CD8-positive, alpha-beta memory T cell (primary cell): Measurements from ENCODE around the gene PPP2R2B. TPM values are rescaled to one million over a fixed set of nuclear protein-coding genes. Genes with fewer than 3 reads are reported as not detected.

Source experiments
- CTCF ChIA-PET: fragments of 350-600 bp; sonication (Branson Sonifier 250); formaldehyde crosslinking; loops from one replicate; lab custom pipeline; 2021; ENCODE audit warnings: antibody characterized with exemption; lab: Charles Lee
- POLR2A ChIA-PET: fragments of 350-600 bp; sonication (Branson Sonifier 250); formaldehyde crosslinking; loops from one replicate; lab custom pipeline; 2021; ENCODE audit warnings: antibody characterized with exemption; lab: Charles Lee
- DNase-seq, 5 donors: peaks; one replicate each; pipeline versions ENCODE4 v3.0.0 to v3.0.0-alpha.2; 2020 to 2022; ENCODE audit warnings: mixed read lengths in 1 of 5
- H3K27ac ChIP-seq: one replicate; pipeline ENCODE4 v1.7.0; 2013; ENCODE audit warnings: low read depth, mild to moderate bottlenecking, low read length, moderate library complexity
- H3K27me3 ChIP-seq: 2 replicates; pipeline ENCODE4 v1.7.0; 2013; ENCODE audit warnings: low read length, mild to moderate bottlenecking; ENCODE audit not compliant: insufficient read depth, poor library complexity, severe bottlenecking
- H3K36me3 ChIP-seq: 2 replicates; pipeline ENCODE4 v1.7.0; 2013; ENCODE audit warnings: mild to moderate bottlenecking, low read length, moderate library complexity; ENCODE audit not compliant: insufficient read depth
- H3K4me1 ChIP-seq: 2 replicates; pipeline ENCODE4 v1.7.0; 2013; ENCODE audit warnings: mild to moderate bottlenecking, low read length, moderate library complexity; ENCODE audit not compliant: insufficient read depth
- H3K4me3 ChIP-seq: 2 replicates; pipeline ENCODE4 v1.7.0; 2013; ENCODE audit warnings: mild to moderate bottlenecking, low read length
- H3K9me3 ChIP-seq: 2 replicates; pipeline ENCODE4 v1.7.0; 2013; ENCODE audit warnings: mild to moderate bottlenecking, low read length
- H3K27ac Mint-ChIP-seq, 8 donors: one replicate each; pipeline ENCODE4 v1.8.0; 2020 to 2021; ENCODE audit warnings: mixed read lengths in 8 of 8, mild to moderate bottlenecking in 6 of 8, inconsistent platforms in 3 of 8, moderate library complexity in 3 of 8
- H3K27me3 Mint-ChIP-seq, 2 donors: one replicate each; pipeline ENCODE4 v1.8.0; 2020 to 2021; ENCODE audit warnings: mixed read lengths in 2 of 2, mild to moderate bottlenecking in 1 of 2, moderate library complexity in 1 of 2
- H3K36me3 Mint-ChIP-seq, 3 donors: one replicate each; pipeline ENCODE4 v1.8.0; 2020 to 2021; ENCODE audit warnings: mixed read lengths in 3 of 3, inconsistent platforms in 1 of 3, mild to moderate bottlenecking in 1 of 3
- H3K4me1 Mint-ChIP-seq, 3 donors: one replicate each; pipeline ENCODE4 v1.8.0; 2020 to 2021; ENCODE audit warnings: mixed read lengths in 3 of 3, inconsistent platforms in 1 of 3, mild to moderate bottlenecking in 1 of 3
- H3K4me3 Mint-ChIP-seq, 7 donors: one replicate each; pipeline ENCODE4 v1.8.0; 2020 to 2021; ENCODE audit warnings: mixed read lengths in 7 of 7, mild to moderate bottlenecking in 6 of 7, moderate library complexity in 4 of 7, inconsistent platforms in 2 of 7
- H3K9me3 Mint-ChIP-seq, 5 donors: one replicate each; pipeline ENCODE4 v1.8.0; 2020 to 2022; ENCODE audit warnings: mixed read lengths in 5 of 5, mild to moderate bottlenecking in 3 of 5, moderate library complexity in 2 of 5, inconsistent platforms in 1 of 5
- polyA plus RNA-seq: library from polyadenylated mRNA; unstranded; fragments of 300-500 nt; fragmentation: Illumina TruSeq; gene quantifications from one replicate; pipeline ENCODE4 v1.2.3, GENCODE V29; 2021
- total RNA-seq, 2 experiments: library from RNA; stranded (reverse); gene quantifications; one replicate each; pipeline ENCODE4 v1.2.3, GENCODE V29; 2021

PPP2R2B gene
- total and polyA plus RNA-seq, 3 experiments from 2014 or later = 2.3 to 29.7 (median 4.2) TPM

DNA sequence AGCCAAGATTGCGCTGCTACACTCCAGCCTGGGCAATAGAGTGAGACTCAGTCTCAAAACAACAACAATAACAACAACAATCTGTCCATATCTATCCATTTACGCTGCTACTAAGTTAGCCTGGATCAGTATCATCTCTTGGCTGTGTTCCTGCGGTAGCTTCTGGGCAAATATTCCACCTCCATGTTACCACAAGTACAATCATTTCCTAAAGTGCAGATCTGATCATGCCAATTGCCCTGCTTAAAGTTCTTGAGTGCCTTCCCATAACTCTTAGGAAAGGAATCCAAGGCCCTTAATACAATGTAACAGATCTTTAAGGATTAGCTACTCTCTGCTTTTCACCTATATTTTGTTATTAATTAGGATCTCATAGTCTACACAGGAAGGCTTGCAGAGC, 15.4 kb upstream of the PPP2R2B start:
- Mint-ChIP-seq H3K4me1 (peaks cover 34 to 41% (median 39%) of the 10 kb centered on the region in 3 donors), H3K27me3 (no peaks in the 10 kb centered on the region), H3K4me3 (no peak overlapping the region), H3K9me3 (no peaks in the 10 kb centered on the region), H3K27ac (no peak overlapping the region), H3K36me3 (peaks cover 0 to 7% (median 0%) of the 10 kb centered on the region in 3 donors)
- no peak for DNase-seq
- Histone ChIP-seq H3K9me3 (no peaks in the 10 kb centered on the region), H3K27ac (no peak overlapping the region), H3K4me1 (peaks cover 6% of the 10 kb centered on the region), H3K36me3 (no peaks in the 10 kb centered on the region), H3K27me3 (no peaks in the 10 kb centered on the region), H3K4me3 (no peak overlapping the region)
- ChIA-PET POLR2A (no interaction called here), CTCF (interaction anchor here (0.9 kb wide), 1 partner anchor 14 kb away, joined by 3 read pairs; no protein-coding TSS in a partner anchor)

GRCh38 chr5:146892231-146892630, 13.7 kb upstream of the PPP2R2B start:
- Histone ChIP-seq H3K9me3 (no peaks in the 10 kb centered on the region), H3K27ac (no peak overlapping the region), H3K27me3 (no peaks in the 10 kb centered on the region), H3K4me1 (peaks cover 6% of the 10 kb centered on the region), H3K4me3 (no peak overlapping the region), H3K36me3 (no peaks in the 10 kb centered on the region)
- DNase-seq = no peak
- Mint-ChIP-seq H3K4me1 (peaks cover 34 to 41% (median 39%) of the 10 kb centered on the region in 3 donors), H3K4me3 (no peak overlapping the region), H3K9me3 (no peaks in the 10 kb centered on the region), H3K27me3 (no peaks in the 10 kb centered on the region), H3K27ac (peak overlapping the region in 1 of 8 donors; percentile 7), H3K36me3 (peaks cover 0 to 4% (median 0%) of the 10 kb centered on the region in 3 donors)
- ChIA-PET POLR2A (interaction anchor here (1.8 kb wide), 1 partner anchor 9 kb away, joined by 4 read pairs; no protein-coding TSS in a partner anchor), CTCF (no interaction called here)

DNA sequence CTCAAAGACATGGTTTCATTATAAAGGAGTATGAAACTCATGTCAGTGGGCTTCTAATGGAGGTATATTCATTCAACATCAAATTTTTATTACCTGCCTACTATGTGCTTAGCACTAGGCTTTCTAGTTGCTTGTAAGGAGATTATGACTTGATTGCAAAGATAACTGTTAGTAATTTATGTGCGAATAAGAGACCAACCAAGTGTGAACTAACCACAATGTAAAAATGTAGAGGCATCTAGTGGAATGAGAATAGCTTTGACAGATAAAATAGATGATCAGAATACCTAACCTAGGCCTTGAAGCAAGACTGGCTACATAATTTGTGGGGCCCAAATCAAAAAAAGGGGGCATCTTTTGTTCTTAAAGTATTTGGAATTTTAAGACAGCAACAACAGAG, 13.0 kb upstream of the PPP2R2B start:
- Histone ChIP-seq H3K9me3 (no peaks in the 10 kb centered on the region), H3K27ac (no peak overlapping the region), H3K4me1 (peaks cover 6% of the 10 kb centered on the region), H3K27me3 (no peaks in the 10 kb centered on the region), H3K36me3 (no peaks in the 10 kb centered on the region), H3K4me3 (no peak overlapping the region)
- Mint-ChIP-seq H3K27me3 (no peaks in the 10 kb centered on the region), H3K9me3 (no peaks in the 10 kb centered on the region), H3K36me3 (no peaks in the 10 kb centered on the region), H3K4me1 (peaks cover 34 to 41% (median 39%) of the 10 kb centered on the region in 3 donors), H3K27ac (peak overlapping the region in 3 of 8 donors; percentile 3 to 9 (median 4)), H3K4me3 (no peak overlapping the region)
- ChIA-PET POLR2A (interaction anchor here (1.8 kb wide), 1 partner anchor 10 kb away, joined by 4 read pairs; no protein-coding TSS in a partner anchor), CTCF (no interaction called here)
- no peak for DNase-seq

- Histone ChIP-seq H3K4me3 (no peak overlapping the region), H3K9me3 (no peaks in the 10 kb centered on the region), H3K36me3 (no peaks in the 10 kb centered on the region), H3K27me3 (no peaks in the 10 kb centered on the region), H3K27ac (no peak overlapping the region), H3K4me1 (peaks cover 6% of the 10 kb centered on the region)
- Mint-ChIP-seq H3K36me3 (no peaks in the 10 kb centered on the region), H3K9me3 (no peaks in the 10 kb centered on the region), H3K4me3 (no peak overlapping the region), H3K27ac (peak overlapping the region in 2 of 8 donors; percentile 2 to 4), H3K27me3 (no peaks in the 10 kb centered on the region), H3K4me1 (peaks cover 34 to 41% (median 39%) of the 10 kb centered on the region in 3 donors)
- DNase-seq = no peak
- ChIA-PET CTCF (no interaction called here), POLR2A (no interaction called here)
Observed at GRCh38 chr5:146890731-146891440, 12.3 kb upstream of the PPP2R2B start.

DNA sequence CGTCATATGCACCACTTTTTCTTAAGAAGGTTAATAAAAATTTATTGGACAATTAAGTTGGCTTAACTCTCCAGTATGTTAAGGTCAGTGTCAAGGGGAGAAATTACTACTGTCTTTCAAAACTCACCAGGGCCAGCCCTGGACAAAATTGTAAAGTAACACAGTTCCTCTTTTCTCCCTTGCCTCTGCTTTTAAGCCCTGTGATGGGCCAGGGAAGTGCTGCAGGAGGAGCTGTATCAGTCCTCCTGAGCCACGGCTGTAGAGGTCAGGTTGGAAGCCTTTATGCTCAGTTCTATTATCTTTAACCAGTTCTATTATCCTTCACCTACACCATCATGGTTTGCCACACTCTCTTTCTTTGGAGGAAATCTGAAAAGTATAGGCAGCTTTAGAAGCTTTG, 11.5 kb upstream of the PPP2R2B start:
- no peak for DNase-seq
- peaks cover 6% of the 10 kb centered on the region for H3K4me1 ChIP-seq
- no peak overlapping the region for H3K27ac Mint-ChIP-seq
- H3K4me3 ChIP-seq = no peak overlapping the region
- H3K36me3 Mint-ChIP-seq = no peaks in the 10 kb centered on the region
- peaks cover 0 to 2% of the 10 kb centered on the region in 2 donors for H3K27me3 Mint-ChIP-seq
- H3K27me3 ChIP-seq = no peaks in the 10 kb centered on the region
- no peaks in the 10 kb centered on the region for H3K9me3 Mint-ChIP-seq
- H3K36me3 ChIP-seq = no peaks in the 10 kb centered on the region
- POLR2A ChIA-PET = no interaction called here
- H3K27ac ChIP-seq = no peak overlapping the region
- H3K4me3 Mint-ChIP-seq = no peak overlapping the region
- H3K9me3 ChIP-seq = no peaks in the 10 kb centered on the region
- H3K4me1 Mint-ChIP-seq = peaks cover 32 to 38% (median 36%) of the 10 kb centered on the region in 3 donors
- CTCF ChIA-PET = interaction anchor here (1.2 kb wide), 1 partner anchor 76 kb away, joined by 3 read pairs; no protein-coding TSS in a partner anchor

DNA sequence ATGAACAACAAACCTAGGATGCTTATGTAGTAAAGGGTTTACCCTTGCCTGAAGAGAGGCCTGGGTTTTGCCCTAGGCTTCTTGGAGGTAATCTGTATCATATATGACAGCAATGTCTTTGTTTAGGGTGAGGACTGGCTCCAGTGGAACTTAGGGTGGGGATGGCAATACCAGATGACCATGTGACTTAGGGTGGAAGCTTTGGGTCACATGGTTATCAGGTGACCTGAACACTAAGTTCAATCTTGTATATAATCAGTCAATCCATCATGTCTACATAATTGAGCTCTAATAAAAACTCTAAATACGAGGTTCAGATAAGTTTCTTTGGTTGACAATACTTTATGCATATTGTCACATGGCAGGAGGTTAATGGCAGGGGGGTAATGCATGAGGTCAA, 10.6 kb upstream of the PPP2R2B start:
- no peaks in the 10 kb centered on the region for H3K36me3 ChIP-seq
- H3K4me1 Mint-ChIP-seq = peaks cover 26 to 31% (median 29%) of the 10 kb centered on the region in 3 donors
- no peaks in the 10 kb centered on the region for H3K27me3 ChIP-seq
- H3K27ac ChIP-seq = no peak overlapping the region
- no peaks in the 10 kb centered on the region for H3K9me3 Mint-ChIP-seq
- H3K4me3 Mint-ChIP-seq = no peak overlapping the region
- ChIA-PET POLR2A (no interaction called here), CTCF (interaction anchor here (1.2 kb wide), 1 partner anchor 77 kb away, joined by 3 read pairs; no protein-coding TSS in a partner anchor)
- H3K9me3 ChIP-seq = no peaks in the 10 kb centered on the region
- no peak for DNase-seq
- peak overlapping the region in 1 of 8 donors; percentile 28 for H3K27ac Mint-ChIP-seq
- peaks cover 6% of the 10 kb centered on the region for H3K4me1 ChIP-seq
- H3K36me3 Mint-ChIP-seq = no peaks in the 10 kb centered on the region
- no peak overlapping the region for H3K4me3 ChIP-seq
- peaks cover 0 to 2% of the 10 kb centered on the region in 2 donors for H3K27me3 Mint-ChIP-seq

DNA sequence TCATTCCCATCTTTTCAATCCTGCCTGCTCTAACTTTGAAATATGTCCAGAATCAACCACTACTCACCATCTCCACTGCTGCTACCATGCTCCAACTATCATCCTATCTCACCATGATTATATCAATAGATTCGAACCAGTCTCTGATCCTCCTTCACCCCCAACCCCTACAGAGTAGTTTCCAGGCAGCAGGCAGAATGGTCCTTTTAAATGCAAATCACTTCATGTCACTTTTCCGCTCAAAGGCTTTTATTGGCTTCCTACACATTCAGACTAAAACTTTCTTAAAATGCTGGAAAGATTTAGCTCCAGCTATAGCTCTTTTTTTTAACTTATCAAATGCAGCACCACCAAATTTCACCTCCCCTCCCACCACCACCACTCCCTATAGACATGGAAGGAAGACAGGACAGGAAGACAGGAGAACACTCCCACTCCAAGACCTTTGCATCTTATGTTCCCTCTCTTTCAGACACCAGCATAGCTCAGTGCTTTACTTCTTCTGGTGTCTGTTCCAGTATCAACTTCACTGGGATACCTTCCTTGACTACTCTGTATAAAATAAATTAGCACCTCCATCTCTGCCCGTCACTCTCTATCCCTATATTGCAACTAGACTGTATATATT, 9.9 kb upstream of the PPP2R2B start:
- no peak overlapping the region for H3K4me3 Mint-ChIP-seq
- DNase-seq = no peak
- ChIA-PET CTCF (no interaction called here), POLR2A (interaction anchor here (0.6 kb wide), 1 partner anchor 110 kb away, joined by 3 read pairs; no protein-coding TSS in a partner anchor)
- no peaks in the 10 kb centered on the region for H3K36me3 Mint-ChIP-seq
- H3K27me3 Mint-ChIP-seq = peaks cover 0 to 2% of the 10 kb centered on the region in 2 donors
- peak overlapping the region in 1 of 8 donors; percentile 77 for H3K27ac Mint-ChIP-seq
- peaks cover 25 to 29% (median 28%) of the 10 kb centered on the region in 3 donors for H3K4me1 Mint-ChIP-seq
- Histone ChIP-seq H3K27me3 (no peaks in the 10 kb centered on the region), H3K4me3 (no peak overlapping the region), H3K4me1 (peaks cover 6% of the 10 kb centered on the region), H3K36me3 (no peaks in the 10 kb centered on the region), H3K9me3 (no peaks in the 10 kb centered on the region), H3K27ac (no peak overlapping the region)
- no peaks in the 10 kb centered on the region for H3K9me3 Mint-ChIP-seq

GRCh38 chr5:146884066-146884626, 5.6 kb upstream of the PPP2R2B start:
- no peaks in the 10 kb centered on the region for H3K9me3 ChIP-seq
- Mint-ChIP-seq H3K27ac (no peak overlapping the region), H3K4me3 (no peak overlapping the region), H3K36me3 (no peaks in the 10 kb centered on the region), H3K9me3 (no peaks in the 10 kb centered on the region), H3K4me1 (peaks cover 0 to 4% (median 3%) of the 10 kb centered on the region in 3 donors), H3K27me3 (peaks cover 0 to 2% of the 10 kb centered on the region in 2 donors)
- ChIA-PET CTCF (no interaction called here), POLR2A (no interaction called here)
- no peaks in the 10 kb centered on the region for H3K27me3 ChIP-seq
- no peak for DNase-seq
- no peaks in the 10 kb centered on the region for H3K4me1 ChIP-seq
- H3K36me3 ChIP-seq = no peaks in the 10 kb centered on the region
- H3K27ac ChIP-seq = no peak overlapping the region
- H3K4me3 ChIP-seq = no peak overlapping the region
